Posterior vena cava (tissue), 2 donors: Measurements from ENCODE around the gene XPR1. TPM values are rescaled to one million over a fixed set of nuclear protein-coding genes. Genes with fewer than 3 reads are reported as not detected.

ENCODE experiments used
- DNase-seq: peaks from one replicate; pipeline ENCODE4 v3.0.0-alpha.2; 2020; ENCODE audit warnings: low spot score
- intact Hi-C, 2 donors: fragments of 100-400 bp; cut with DNase I; formaldehyde crosslinking; loops; one replicate each; pipeline versions ENCODE4 v1.14.1 to v1.14.2; 2022 to 2023
- total RNA-seq, 2 donors: library from RNA; stranded (reverse); fragmentation: NEBNext Ultra II Directional; extraction: Animal tissue kit (Norgen Biotek cat#: 25700); gene quantifications; one replicate each; pipeline ENCODE4 v1.2.1, GENCODE V29; 2021
- donor health status: DM: yes; HTN: yes; CAD: no.
- donor health status: DM: yes; HTN: yes; CAD: no.

XPR1 gene
- total RNA-seq, 2 donors from 2014 or later: 14.9 to 38.3 TPM

DNA sequence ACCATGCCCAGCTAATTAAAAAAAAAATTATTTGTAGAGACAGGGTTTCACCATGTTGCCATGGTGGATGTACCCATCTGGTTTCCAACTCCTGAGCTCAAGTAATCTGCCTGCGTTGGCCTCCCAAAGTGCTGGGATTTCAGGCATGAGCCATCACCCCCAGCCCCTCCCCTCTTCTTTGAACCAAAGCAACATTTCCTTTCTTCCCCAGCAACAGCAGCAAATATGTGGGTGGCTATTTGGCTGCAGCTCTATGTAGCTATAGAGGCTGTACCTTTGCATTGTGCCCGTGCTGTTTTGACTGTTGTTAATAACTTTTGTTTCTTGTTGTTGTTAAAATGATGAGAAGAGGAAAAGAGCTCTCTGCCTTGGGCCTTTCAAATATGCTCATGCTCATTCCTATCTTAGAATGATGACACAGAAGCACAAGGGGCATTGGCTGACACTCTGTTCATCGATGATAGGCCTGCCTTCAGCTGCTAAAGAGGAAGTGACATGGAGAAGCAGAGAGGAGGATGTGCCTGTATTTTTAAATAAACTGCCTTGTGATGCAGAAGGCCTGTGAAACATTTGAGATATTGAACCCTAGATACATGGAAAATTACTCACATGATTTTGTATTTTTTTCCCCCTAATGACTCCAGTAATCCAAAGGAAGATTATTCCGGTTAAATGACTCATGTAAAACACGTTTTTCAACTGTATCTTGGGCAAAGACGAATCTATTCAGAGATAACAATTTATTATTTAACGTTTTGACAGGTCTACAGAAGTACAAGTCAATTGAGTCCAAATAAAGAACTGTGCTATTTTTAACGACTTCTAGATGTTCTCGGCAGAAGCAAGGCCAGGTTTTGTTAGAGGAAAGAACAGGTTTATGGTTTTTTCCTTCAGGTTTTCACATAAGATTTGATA is 20.5 kb upstream of the XPR1 start:
- intact Hi-C loops: no loop called here
- DNase-seq: no peak

DNA sequence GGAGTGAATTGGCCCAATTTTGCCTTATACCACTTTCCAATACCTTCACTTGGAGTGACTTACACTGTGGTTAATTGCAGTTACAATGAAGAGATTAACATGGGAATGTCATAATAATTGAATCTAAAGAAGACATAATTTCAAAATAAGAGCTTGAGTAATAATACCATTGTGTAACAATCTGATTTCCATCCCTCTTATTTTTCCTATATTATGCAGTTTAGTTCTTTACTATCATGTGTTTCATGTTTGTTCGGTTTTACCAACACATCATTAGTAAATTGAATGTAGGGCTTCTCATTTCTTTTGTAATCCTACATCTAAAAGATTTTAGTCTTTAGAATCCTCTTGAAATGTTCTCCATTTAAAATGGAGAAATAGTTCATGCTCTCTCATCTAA is 19.2 kb upstream of the XPR1 start:
- no peak for DNase-seq
- intact Hi-C loops: no loop called here

DNA sequence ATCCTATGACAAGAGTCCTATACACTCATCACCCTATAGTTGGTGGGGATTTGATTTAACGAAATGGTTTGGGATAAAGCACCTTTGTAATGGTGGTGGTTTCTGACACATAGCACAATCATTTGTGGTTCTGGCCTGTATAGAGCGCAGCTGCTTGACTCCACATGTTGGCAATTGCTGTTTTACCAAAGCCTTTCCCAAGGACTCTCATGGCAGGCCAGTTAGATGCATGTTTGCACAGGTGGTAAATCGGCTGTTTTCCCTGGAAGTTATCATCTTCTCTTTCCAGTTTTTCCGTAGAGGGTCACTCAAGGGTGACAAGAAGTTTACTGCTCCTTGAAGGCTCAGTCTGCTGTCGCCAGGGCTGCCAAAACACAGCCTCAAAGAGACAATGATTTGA is 17.1 kb upstream of the XPR1 start:
- intact Hi-C loops: no loop called here
- no peak for DNase-seq

DNA sequence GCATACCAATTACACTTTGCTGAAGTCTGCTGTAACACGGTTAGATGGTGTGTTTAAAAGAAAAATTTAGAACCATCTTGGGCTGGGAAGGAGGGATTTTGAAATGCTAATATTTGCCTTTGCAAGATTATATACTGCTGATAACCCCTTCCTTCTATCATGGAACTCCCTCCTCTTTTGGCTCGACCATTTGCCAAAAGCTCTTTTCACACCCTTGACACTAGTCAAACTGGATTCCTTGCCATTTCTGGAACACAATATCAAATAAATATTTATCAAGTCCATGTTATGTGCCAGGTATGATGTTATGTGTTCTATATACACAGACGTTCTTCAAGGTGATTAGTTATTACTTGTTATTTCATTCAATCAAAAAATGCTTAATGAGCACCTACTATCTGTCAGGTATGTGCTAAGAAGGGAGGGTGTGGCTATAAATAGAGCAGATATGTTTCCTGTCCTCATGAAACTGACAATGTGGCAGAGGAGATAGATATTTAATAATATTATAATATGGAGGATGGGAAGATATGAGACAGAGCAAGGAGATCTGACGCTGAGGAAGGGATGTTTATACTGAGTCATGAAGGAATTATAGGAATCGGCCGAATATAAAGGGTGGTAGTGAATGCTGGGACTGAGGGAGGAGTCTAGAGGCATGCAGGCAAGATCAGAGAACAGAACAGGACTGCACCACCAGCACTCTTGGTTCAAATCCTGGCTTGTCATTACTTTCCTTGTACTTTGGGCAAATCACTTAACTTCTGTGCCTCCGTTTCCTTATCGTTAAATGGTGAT is 16.1 kb upstream of the XPR1 start:
- no peak for DNase-seq
- intact Hi-C loops: no loop called here

DNA sequence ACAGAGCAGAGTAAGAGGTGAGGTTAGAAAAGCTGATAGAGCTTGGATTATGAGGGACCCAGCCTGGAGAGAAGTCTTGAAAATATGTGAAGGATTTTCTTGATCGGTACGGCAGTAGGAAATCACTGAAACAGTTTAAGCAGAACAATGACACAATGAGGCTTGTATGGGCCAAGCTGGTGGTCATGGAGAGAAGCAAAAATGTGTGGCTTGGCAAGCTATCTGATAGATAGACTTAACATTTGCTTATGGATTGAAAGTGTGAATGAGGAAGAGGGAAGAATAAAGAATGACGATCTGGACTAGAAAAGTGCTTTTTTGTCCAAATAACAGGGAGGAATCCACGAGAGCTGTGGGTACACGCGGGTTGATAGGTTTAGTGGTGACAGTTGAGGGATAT is 15.4 kb upstream of the XPR1 start:
- no peak for DNase-seq
- intact Hi-C loops: no loop called here

DNA sequence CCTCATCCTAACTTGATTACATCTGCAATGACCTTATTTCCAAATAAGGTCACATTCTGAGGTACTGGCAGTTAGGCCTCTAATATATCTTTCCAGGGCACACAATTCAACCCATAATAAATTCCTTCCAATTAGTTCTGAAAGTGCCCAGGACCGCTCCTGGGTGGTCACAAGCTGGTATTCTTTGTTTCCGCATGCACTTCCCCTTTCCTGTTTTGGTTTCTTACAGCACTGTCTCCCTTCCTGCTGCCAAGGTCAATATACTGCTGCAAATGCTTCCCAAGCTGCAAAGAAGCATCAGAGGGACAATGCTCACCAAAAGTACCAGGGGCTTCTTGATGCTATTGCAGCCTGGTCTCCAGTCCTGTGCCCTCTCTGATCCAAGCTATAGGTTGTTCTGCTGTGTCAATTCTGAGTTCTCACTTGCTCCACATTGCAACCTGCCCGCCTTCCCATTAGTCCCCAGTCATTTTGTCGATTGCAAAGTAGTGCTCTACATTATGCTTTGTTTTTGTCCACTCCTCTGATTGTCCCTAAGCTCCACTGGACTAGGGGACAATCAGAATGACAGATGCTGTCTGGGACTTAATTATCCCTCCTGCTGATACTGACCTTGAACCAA is 13.9 kb upstream of the XPR1 start:
- DNase-seq: no peak
- intact Hi-C loops: no loop called here

DNA sequence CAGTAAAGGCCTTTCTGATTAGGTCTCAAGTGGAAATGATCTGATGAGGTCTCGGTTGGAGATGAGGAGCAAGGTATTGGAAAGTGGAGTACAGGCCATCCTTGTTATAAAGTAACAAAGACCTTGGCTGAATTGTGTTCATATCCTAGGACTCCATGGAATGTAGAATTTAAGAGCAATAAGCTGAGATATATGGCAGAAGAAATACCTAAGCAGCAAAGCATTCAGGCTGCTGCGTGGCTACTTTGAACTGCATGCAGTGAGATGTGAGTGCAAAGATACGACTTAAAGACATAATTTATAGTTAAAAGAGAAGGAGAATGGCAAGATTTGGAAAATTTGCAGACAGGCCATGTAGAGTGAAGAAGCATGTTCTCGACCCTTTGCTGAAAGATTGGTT is 11.2 kb upstream of the XPR1 start:
- DNase-seq: no peak
- intact Hi-C loops: loop anchor here in 1 of 2 donors (10.0 kb wide), 1 partner anchor 86 kb away; no protein-coding TSS in a partner anchor

DNA sequence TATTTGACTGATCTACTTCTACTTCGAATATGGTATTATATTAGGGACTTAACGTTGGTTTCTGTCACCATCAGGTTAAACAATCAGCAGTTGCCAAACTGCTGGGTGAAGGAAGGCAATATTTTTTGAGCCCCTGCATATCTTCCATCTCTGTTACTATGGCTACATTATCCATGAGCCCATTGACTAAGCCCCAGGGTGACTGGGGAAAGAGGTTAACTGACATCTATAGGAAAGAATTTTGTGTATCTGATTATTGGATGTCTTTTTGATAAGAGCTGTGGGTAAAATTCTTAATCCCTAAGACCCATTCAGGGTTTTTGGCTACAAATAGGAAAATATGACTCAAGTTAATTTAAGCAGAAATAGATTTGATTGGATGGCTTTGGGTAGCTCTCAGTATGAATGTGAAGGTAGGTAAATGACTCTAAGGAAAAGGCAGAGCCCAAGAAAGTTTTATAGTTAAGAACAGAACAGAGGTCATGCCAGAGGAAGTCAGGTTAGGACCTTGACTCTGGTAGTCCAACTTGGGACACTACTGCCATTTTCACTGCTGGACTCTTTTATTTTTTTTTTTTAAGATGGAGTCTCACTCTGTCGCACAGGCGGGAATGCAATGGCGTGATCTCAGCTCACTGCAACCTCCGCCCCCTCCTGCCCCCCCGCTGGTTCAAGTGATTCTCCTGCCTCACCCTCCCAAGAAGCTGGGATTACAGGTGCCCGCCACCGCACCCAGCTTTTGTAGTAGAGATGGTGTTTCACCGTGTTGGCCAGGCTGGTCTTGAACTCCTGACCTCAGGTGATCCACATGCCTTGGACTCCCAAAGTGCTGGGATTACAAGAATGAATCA is 8.9 kb upstream of the XPR1 start:
- no peak for DNase-seq
- intact Hi-C loops: loop anchor here in 1 of 2 donors (10.0 kb wide), 1 partner anchor 88 kb away; no protein-coding TSS in a partner anchor

DNA sequence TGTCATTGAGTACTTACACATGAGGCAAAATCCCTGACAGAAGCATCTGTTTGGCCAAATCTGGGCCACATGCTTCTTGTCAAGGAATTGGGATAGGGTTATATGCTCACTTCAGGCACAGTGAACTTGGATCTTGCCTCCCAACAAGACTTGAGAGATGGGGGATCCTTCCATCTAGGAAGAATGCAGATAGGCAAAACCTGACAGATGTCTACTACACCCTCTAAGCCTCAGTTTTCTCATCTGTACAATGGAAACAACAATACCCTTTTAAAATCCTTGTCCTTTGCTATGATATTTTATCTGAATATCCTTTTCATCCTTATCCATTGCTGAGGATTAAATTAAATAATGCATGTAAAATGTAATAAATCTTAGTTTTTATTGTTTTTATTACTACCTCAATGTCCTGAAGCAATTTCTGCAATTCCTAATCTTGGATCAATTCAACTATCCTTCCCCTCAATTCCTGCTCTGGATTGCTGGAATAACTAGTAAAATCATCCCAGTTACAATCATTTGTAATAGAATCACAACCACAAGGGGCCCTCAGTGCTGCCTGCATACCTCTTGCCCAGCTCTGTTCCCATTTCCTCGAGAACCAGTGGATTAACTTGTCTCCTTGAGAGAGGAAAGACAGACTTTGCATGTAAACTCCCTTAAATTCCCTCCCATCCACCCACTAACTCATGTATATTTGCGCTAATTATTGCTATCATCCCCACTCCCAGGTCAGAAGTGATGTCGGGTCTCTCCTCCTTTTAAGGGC is 8.1 kb upstream of the XPR1 start:
- no peak for DNase-seq
- intact Hi-C loops: loop anchor here in 1 of 2 donors (10.0 kb wide), 1 partner anchor 89 kb away; no protein-coding TSS in a partner anchor

DNA sequence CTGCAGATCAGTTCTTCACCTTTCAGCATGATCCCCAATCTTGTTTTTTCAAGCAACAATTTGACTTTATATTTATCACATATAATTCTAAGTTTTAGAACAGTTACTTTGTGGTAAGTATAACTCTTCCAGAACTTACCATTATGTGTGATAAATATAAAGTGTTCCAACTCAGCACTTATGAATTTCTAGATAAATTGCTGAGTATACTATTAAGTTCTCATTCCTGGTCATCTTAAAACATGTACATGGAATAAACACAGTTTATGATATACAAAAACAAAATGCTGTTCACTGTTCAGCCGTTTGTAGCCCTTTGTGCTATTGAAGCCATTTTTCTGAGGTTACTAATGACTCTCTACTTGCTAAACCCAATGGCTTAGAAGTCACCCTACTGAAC is 5.1 kb upstream of the XPR1 start:
- intact Hi-C loops: loop anchor here in 1 of 2 donors (10.0 kb wide), 1 partner anchor 92 kb away; no protein-coding TSS in a partner anchor
- no peak for DNase-seq

DNA sequence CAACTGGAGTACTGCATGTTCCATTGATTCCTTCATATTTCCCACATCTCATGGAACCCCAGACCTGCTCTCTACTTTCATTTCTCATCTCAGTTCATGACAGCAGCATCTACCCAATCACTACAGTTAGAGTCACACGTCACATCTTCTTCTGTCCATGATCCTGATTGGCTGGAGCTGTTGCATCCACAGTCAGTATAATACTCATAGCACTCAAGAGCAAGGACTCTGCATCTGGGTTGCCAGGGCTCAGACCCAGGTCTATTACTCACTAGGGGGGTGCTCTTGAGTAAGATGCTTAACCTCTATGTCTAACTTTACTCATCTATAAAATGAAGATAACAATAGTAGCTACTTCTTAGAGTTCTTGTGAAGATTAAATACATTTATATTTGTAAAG is 4.4 kb upstream of the XPR1 start:
- intact Hi-C loops: loop anchor here in 1 of 2 donors (10.0 kb wide), 1 partner anchor 93 kb away; no protein-coding TSS in a partner anchor
- no peak for DNase-seq

DNA sequence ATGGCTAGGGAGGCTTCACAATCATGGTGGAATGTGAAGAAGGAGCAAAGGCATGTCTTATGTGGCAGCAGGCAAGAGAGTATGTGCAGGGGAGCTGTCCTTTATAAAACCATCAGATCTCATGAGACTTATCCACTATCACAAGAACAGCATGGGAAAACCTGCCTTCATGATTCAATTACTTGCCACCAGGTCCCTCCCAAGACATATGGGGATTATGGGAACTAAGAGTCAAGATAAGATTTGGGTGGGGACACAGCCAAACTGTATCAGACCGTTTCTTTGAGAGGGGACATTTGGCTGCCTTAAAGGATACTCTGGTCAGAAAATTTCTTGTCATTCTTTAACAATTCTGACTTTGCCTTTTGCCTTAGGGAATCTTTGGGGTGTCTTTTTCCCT is 3.2 kb upstream of the XPR1 start:
- DNase-seq: no peak
- intact Hi-C loops: loop anchor here in 1 of 2 donors (10.0 kb wide), 1 partner anchor 94 kb away; no protein-coding TSS in a partner anchor

DNA sequence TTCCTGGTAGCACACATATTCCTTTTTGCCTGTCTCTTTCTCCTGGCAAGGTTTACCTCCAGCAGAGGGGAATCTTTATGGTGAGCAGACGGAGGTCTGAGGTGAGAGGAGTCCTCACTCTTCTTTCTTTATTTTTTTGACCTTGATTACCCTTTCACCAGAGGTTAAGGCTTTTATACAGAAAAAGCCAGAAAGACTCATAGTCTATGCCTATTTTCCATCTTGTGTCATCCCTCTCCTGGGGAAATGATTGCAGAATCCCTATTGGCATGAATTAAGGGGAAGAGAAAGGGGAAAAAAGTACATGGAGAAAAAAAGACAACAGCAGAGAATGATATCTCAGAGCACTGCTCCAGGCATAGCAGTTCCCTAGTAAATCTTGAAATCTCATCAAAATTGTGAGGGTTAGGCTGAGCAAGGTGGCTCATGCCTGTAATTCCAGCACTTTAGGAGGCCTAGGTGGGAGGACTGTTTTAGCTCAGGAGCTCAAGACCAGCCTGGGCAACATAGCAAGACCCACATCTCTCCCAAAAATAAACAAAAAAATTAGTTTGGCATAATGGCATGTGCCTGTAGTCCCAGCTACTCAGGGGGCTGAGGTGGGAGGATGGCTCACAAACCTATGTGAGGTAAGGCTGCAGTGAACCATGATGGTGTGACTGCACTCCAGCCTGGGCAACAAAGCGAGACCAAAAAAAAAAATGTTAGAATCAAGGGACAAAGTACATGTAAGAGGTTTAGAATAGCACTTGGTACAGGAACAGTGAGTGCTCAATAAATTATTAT is 1.2 kb upstream of the XPR1 start:
- no peak for DNase-seq
- intact Hi-C loops: loop anchor here in 1 of 2 donors (10.0 kb wide), 1 partner anchor 96 kb away; no protein-coding TSS in a partner anchor

DNA sequence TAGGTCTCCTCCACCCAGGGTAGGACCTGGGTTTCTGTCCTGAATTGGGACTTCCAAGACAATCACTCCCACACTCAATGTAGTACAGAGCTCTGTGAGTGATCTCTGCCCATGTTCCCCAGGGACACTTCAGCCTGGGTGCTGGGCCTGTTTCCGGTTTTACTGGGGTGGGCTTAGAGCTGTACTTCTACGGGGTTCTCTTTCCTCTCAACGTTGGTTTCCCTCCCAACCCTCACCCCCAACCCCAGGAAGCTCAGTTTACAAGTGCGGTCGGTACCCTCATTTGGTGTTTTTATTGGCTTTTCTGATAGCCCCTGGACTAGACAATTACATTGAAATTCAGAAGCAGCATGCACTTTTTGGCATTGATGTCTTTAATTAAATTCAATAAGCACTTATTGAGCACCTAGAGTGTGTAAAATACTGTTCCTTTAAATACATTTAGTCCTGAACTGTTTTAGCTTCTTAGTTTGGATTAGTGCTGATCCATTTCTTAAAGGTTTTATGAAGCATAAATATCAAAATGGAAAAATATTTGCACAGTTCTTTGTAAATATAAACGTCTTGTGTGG is 542 bp upstream of the XPR1 start:
- intact Hi-C loops: loop anchor here in 1 of 2 donors (10.0 kb wide), 1 partner anchor 96 kb away; no protein-coding TSS in a partner anchor
- no peak for DNase-seq

DNA sequence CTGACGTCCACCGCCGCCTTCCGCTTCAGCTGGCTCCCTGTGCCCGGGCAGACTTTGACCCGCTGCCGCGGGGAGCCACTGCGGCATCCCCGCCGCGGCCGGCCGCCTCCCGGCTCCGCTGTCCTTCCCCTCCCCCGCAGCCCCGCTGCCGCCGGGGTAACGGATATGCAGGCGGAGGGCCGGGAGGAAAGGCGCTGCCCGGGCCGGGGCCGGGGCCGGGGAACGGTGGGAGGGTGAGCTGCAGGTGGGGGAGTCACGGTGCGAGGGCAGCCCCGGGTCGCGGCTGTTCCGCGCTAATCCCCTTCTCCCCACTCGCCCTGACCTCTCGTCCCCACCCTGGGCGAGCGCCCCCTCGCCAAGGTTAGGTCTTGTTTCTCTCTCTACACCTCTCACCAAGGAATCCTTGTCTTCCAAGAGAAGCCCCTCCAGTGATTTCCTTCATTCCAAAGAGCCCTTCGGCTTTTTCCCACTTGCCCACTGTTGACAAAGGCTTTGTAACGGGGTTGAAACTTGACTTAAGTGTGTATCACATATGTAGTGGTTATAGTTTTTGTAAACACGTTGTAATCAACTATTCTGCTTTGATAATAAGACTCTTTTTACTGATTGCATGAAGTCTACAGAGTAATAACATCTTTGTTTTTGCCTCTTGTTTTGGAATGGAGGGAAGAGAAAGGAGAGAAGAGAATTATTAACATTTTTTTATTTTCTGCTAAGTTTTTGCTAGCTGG is 669 bp downstream of the XPR1 start:
- intact Hi-C loops: loop anchor here in 1 of 2 donors (10.0 kb wide), 1 partner anchor 98 kb away; no protein-coding TSS in a partner anchor
- DNase-seq: no peak
